GM12872 (cell line): ENCODE results near the gene MED26.

ENCODE experiments used
- TF ChIP-seq, protein P1 (sequence below): IDR thresholded peaks from 3 replicates; pipeline ENCODE4 v1.5.1; 2011; ENCODE audit warnings: low read depth, mild to moderate bottlenecking, low read length, moderate library complexity; ENCODE audit not compliant: insufficient read depth

The MED26 gene

DNA sequence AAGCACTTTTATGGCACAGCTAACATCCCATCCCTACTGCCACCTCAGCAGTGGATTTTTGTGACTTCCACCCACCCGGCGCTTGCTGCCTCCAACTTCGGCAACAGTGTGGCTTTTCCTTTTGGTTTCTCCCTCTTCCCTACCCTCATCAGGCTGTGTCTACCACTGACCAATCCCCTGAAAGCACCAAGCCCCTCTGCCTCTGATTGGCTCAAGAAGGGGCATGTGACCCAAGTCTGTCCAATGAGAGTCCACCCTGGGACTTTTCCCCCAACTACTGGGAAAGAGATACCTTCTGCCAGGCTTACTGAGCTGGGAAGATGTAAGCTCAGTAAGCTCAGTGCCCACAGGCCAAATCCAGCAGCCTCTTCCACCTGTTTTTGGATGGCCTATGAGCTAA lies 26.1 kb upstream of the MED26 start:
- TF ChIP-seq, protein P1, sequence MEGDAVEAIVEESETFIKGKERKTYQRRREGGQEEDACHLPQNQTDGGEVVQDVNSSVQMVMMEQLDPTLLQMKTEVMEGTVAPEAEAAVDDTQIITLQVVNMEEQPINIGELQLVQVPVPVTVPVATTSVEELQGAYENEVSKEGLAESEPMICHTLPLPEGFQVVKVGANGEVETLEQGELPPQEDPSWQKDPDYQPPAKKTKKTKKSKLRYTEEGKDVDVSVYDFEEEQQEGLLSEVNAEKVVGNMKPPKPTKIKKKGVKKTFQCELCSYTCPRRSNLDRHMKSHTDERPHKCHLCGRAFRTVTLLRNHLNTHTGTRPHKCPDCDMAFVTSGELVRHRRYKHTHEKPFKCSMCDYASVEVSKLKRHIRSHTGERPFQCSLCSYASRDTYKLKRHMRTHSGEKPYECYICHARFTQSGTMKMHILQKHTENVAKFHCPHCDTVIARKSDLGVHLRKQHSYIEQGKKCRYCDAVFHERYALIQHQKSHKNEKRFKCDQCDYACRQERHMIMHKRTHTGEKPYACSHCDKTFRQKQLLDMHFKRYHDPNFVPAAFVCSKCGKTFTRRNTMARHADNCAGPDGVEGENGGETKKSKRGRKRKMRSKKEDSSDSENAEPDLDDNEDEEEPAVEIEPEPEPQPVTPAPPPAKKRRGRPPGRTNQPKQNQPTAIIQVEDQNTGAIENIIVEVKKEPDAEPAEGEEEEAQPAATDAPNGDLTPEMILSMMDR, result no peak

DNA sequence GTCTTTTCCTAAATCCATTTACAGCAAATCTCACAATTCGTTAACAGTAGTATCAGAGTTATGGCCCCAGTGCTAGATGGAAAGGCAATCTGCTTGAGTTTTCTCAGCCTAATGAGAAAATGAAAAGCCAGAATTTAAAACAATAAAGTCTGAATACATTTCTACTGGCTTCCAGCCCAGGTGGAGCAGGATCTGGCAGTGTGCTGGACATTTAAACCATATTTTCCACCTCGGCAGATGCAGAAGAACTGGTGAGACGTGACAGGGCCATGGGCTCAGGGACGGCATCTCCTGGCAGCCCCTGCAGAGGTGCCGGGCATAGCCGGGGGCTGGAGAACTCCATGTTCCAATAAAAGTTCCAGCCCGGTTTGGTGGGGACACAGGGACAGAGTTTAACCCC lies 24.9 kb upstream of the MED26 start:
- TF ChIP-seq, protein P1, result no peak

DNA sequence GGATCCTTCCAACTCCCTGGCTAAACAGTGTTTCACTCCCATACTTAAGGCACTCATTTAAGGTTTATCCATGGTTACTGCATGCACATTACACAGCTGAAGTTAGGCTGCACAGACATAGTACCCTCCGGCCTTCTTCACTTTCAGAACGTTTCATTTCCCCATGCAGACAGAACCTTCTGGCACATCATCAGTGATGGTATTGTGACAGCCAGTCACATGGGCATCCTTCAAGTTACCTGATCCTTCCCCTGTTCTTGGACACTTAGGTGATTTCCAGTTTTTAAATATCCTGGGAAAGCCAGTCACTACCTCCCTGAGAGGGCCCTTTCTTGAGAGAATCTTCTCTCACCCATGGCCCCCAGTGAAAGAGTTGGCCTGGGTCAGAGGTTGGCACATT lies 22.8 kb upstream of the MED26 start:
- TF ChIP-seq, protein P1, result no peak

DNA sequence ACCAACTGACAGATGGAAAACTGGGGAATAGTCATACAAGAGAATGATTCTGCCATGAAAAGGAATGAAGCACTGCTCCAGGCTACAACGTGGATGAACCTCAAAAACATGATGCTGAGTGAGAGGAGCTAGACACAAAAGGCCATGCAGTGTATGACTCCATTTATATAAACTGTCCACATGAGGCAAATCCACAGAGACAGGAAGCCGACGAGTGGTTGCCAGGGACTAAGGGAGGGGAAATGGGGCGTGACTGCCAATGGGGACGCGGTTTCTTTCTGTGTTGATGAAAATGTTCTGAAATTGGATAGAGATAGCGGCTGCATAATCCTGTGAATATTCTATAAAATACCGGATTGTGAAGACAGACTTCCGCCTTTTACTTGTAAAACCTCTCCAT lies 21.7 kb upstream of the MED26 start:
- TF ChIP-seq, protein P1, result no peak

DNA sequence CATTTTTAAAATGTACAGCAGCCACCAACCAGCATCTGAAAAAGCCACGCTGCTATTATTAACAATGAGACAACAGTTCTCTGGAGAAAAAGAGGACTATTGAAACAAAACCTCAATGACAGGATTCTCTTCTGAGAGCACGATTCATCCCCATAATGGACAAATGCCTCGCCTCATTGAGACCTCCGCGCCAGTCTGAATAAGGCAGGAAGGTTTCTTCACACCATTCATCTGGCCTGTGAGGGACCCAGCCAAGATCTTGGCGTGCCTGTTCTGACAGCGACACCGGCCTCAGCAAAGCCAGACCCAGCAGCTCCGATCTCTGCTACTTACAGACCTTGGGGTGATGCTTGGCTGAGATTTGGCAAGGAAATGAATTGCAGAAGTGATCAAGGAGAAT lies 17.1 kb upstream of the MED26 start:
- TF ChIP-seq, protein P1, result no peak

DNA sequence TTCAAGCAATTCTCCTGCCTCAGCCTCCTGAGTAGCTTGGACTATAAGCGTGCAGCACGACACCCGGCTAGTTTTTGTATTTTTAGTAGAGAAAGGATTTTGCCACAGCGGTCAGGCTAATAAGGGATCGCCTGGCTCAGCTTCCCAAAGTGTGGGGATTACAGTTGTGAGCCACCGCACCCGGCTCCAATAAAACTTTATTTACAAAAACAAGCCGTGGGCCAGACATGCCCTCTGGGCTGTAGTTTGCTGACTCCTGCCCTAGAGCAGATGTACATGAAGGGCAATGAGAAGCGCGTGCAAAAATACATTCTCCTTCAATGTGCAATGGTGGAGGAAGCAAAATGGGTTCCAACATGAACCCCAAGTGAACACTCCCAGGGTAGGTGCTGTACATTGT lies 13.7 kb upstream of the MED26 start:
- TF ChIP-seq, protein P1, result no peak

DNA sequence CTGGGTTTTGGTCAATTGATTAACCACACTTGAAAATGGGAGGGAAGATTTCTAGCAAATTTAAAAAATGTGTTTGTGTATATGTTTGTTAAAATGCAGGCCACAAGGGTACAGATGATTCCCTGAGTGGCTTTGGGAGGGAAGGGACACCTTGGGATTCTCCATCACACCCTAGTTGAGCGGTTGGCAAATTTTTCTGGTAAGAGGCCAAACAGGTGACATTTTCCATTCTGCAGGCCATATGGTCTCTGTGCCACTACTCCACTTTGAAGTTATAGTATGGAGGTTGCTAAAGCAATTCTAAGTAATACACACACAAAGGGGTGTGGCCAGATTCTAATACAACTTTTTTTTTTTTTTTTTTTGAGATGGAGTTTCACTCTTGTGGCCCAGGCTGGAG lies 12.9 kb upstream of the MED26 start:
- TF ChIP-seq, protein P1, result no peak

DNA sequence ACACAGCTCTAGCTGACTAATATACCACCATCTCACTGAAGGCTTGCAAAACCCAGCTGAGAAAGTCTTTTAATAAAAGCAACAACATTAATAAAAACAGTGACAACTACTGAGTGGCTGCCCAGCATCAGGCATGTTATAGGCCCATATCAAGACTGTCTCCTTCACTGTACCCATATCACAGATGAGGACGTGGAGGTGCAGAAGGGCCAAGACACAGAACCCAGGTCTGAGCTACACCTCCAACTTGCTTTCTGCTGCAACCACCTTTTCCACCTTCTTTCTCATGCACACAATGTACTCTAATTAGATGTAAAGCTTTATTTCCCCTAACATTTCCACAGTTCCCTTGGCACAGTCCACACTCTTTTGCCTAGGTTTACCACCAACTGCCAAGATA lies 10.7 kb upstream of the MED26 start:
- TF ChIP-seq, protein P1, result no peak
